Measurements from ENCODE around the gene LDLRAD3.

The LDLRAD3 gene

DNA sequence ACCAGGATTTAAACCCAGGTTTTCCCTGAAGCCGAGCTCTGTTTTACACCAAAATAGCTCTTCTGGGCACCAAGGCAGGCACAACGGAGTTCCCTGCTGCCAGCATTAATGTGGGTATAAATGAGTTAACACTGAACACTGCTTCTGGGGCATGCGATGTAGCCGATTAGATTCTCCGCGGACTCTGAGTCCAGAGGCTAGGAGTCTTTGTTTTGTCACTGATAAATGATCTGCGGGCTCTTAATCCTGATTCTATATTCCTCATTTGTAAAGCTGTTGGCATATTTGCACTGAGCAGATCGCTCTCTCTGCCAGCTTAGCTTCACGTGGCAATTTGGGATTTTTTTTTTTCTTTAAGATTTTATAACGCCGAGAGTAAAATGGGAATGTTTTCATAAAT is 16.8 kb upstream of the LDLRAD3 start:
- no peak for DNase-seq (ENCODE audit: low read depth in 2 of 2)

DNA sequence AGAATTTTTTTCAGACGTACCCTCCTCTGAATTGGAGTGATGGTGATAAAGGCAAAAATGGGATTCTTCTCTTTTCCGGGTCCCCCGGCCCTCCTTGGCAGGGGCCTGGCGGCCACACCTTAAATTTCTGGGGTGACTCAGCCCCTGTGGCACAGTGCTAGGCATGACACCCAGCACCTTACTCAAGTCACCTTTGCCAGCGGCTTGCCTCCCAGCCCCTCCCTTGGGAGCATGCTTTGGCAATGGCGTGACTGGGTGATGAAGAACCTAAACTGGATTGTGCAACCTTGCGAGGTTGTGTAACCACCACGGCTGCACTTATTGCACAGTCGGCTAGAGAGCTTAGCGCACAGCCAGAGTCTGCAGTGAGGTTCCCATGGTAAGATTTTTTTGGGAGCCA is 16.2 kb upstream of the LDLRAD3 start:
- no peak for DNase-seq (ENCODE audit: low read depth in 2 of 2)

DNA sequence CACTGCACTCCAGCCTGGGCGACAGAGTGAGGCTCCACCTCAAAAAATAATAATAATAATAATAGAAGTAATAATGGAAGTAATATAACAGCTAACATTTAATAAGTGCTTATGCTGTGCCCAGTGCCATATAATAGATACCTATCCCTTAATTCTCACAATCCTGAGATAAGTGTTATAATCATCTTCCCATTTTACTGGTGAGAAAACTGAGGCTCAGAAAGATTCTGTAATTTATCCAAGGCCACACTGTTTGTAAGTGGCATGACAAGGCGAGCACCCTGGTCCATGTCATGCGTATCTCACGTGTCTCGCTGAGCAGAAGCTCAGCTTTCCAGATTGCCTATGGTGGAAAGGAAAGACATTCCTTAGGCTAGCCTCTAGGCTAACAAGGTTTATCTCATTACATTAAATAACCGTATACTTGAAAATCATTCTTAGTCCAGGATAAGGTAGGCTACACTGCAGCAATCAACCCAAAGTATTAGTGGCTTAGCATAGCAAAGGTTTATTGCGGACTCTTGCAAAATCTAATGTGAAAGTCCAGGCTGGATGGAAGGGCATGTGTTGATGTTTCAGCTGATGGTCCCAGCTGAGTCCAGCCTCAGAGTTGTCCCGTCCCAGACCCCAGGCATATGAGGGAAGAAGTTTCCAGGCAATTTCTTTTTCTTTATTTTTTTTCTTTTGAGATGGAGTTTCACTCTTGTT is 15.0 kb upstream of the LDLRAD3 start:
- DNase-seq (ENCODE audit: low read depth in 2 of 2): no peak

DNA sequence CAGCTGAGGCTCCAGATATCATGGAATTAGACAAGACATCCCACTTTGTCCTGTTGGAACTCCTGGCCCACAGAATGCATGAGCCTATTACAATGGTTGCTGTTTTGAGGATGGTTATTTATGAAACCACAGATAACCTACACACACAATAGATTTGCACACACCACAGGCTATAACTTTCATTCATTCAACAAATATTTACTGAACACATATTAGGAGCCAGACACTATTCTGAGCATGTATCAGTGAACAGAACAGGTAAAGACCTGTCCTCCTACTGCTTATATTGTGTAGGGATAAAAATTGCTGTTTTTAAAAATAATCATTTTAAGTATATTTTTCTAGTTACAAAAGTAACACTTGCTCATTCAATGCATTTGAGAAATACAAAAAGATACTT is 13.4 kb upstream of the LDLRAD3 start:
- DNase-seq (ENCODE audit: low read depth in 2 of 2): no peak

DNA sequence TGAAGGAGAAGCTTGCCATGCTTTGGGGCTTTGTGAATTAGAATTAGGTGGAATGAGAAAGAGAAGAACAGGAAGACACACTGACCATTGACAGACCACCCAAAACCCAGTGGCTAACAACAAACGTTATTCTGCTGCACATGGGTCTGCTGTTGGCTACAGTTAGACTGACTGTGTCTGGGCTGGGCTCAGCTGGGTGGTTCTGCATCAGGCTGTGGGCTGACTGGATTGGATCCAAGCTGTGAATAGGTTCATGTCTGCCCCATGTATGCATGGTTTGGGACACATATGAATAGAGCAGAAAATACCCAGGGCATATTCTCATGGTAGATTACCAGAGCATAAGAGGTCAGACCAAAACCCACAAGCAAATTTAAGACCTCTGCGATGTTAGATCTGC is 11.7 kb upstream of the LDLRAD3 start:
- no peak for DNase-seq (ENCODE audit: low read depth in 2 of 2)

DNA sequence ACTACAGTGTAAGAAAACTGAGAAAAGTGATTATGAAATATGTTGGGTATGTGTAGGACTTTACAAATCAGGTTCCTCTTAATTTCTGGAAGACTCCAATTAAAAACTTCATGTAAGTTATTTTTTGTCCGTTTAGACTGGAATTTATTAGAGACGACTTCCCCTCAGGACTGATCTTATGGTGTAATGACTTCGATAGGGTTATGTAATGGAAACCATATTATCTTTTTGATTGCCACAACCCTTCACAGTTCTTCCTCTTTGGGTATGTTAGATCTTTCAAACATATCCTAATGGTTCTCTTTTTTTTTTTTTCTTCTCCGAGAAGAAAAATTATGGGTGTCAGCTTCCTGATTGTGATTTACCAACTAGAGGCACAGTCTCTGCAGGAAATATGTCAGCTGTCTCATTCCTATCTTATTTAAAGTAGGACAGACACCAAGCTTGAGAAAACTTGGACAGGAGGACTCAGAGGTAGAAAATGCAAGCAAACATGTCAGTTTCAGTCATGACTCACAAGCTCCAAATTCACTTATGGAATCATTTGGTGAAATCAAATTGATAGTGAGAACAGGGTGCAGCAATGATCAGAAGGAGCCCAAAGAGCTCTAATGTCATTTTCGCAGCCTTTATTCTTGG is 11.1 kb upstream of the LDLRAD3 start:
- DNase-seq (ENCODE audit: low read depth in 2 of 2): no peak

DNA sequence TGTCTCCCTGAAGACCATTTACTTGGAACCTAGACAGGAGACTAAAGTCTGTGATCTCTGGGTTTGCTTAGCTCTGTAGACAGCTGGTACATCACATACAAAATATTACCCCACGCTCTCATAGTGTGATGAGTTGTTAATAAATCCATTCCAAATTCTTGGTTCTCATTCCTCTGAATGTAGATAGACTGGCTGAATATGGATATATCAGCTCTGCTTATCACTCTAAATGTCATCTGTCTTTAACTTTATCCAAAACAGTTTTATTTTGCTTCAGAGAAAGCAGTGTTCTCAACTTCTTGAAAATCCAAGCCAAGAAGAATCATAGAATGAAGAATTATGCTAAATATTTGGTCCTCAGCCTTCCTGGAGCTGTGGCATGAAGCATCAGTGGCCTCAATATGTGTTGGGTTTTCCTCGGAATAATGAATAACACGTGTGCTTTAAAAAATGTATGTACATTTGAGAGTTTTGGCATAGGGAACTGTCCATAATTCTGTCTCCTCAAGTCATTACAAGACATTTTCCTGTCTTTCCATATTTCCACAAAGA is 10.5 kb upstream of the LDLRAD3 start:
- no peak for DNase-seq (ENCODE audit: low read depth in 2 of 2)

DNA sequence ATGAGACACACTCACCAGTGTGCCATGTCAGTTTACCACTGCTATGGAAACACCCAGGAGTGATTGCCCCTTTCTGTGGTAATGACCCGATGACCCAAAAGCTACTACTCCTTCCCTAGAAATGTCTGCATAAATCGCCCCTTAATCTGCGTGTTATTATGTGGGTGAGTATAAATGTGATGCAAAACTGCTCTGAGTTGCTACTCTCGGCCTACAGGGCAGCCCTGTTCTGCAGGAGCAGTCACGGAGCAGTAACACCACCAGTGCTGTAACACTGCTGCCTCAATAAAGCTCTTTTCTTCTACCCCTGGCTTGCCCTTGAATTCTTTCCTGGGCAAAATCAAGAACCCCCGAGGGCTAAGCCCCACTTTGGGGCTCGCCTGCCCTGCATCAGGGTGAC is 9.6 kb upstream of the LDLRAD3 start:
- no peak for DNase-seq (ENCODE audit: low read depth in 2 of 2)

DNA sequence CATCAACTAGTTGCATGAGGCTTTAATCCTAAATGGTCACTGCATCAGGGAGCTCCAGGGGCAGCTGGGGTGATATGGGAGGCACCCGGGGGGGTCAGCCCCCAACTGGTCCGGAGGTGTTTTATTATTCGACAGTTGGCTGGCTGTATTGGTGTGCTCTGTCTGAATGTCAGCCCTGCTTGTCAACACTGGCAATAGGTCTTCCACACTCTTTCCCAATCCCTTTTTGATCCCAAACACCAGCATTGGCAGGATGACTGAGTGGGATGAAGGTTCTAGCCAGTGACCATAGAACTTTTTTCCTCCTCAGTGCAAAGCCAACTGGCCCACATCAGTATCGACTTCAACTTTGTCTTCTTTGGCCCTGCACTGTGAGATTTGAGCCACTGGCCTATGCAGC is 8.9 kb upstream of the LDLRAD3 start:
- DNase-seq (ENCODE audit: low read depth in 2 of 2): no peak

DNA sequence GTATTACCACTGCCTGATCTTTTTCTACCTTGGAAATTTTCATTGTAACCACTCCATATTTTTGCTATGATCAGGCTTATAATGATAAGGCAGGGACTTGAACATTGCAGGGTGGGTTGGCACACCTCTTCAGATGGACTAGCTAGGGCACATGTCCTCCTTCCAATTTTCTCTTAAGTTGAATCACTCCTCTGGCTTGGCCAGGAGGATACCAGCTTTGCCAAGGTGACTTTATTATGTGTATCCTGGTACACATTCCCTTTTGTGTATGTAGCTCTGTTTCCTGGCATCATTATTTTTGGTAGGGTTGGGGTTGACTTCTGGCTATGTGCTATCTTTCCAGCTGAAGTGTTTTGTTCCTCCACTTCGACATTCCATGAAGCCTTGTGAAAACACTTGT is 8.5 kb upstream of the LDLRAD3 start:
- no peak for DNase-seq (ENCODE audit: low read depth in 2 of 2)

DNA sequence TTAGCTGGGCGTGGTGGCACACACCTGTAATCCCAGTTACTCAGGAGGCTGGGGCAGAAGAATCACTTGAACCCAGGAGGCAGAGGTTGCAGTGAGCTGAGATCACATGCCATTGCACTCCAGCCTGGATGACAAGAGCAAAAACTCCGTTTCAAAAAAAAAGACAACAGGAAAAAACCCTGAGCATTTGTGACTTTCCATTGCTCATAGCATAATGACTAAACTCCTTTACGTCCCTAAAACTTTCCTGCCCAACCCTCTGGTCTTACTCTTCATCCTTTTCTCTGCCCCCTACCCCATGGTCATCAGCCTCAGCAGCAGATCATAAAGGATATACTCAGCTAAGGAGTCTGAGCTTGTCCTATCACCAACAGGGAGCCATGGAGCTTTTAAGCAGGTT is 6.8 kb upstream of the LDLRAD3 start:
- no peak for DNase-seq (ENCODE audit: low read depth in 2 of 2)

DNA sequence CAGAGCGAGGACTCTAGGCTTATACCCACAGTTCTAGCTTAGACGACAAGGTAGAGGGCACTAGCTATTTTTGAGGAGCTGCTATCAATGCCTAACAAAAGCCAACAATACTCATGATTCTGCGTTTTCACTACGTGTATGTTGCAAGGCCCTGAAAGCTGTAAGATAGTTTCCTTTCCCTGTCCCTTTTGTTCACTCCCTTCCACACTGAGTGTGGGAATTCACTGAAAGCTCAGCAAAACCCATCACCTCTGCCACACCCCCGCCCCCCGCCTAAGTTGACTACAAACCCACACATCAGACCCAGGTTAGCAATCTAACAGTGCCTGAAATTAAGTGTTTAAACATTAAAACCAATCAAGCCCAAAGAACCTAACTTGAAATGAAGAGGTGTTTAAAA is 6.2 kb upstream of the LDLRAD3 start:
- DNase-seq (ENCODE audit: low read depth in 2 of 2): no peak

DNA sequence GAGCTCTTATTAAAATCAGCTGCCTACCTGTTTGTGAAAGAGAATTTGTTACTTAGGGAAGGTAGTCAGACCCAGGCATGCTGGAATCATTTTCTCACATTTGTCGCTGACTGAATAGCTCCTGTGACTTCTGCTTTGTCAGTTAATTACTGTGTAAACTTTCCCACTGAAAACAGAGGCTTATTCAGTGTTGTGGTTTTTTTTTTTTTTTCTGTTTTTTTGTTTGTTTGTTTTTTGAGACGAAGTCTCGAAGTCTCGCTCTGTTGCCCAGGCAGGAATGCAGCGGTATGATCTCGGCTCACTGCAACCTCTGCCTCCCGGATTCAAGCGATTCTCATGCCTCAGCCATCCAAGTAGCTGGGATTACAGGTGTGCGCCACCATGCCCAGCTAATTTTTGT is 5.6 kb upstream of the LDLRAD3 start:
- DNase-seq (ENCODE audit: low read depth in 2 of 2): no peak

DNA sequence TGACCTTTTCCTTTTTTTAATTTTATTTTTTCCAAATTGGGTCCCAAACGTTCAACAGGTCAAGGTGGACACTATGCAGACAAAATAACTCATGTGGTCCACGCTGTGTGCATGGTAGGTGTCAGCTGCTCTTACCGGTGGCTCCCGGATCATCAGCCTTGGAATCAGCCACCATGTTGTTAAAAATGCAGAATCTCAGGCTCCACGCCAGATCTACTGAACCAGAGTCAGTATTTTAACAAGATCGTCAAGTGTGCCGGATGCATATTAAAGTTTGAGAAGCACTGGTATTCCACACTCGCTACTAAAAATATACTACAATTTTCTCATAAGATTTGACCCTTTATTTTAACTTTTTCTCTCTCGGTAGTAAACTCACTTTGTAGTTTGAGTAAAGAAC is 553 bp upstream of the LDLRAD3 start:
- no peak for DNase-seq (ENCODE audit: low read depth in 2 of 2)

DNA sequence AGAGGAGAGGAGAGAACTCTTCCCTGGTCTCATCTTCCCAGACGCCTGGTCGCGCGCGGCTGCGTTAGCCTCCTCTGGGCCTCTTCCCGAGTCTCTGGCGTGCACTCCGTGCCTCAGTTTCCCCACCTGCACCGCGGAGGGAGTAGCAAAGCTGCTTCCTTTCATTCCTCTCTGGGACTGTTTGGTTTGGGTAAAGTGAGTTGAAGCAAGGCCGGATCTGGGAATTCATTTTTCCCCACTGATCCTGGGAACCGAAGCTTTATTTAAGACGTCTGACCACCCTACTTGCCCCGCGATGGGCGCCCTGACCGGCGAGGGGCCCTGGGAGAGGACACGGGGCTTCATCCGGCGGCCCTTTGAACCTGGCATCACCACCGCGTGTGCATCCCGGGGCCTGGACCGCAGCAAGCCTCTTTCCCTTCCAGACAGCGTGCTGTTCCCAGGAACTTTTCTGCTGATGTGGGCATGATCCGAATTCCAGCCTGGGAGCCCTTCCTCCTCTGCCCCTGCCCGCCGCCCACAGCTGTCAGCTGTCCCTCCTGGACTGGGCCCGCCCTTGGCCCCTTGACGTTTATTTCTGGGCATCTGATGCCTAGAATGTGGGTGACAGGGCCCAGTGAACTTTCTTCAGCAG is 758 bp downstream of the LDLRAD3 start:
- no peak for DNase-seq (ENCODE audit: low read depth in 2 of 2)

DNA sequence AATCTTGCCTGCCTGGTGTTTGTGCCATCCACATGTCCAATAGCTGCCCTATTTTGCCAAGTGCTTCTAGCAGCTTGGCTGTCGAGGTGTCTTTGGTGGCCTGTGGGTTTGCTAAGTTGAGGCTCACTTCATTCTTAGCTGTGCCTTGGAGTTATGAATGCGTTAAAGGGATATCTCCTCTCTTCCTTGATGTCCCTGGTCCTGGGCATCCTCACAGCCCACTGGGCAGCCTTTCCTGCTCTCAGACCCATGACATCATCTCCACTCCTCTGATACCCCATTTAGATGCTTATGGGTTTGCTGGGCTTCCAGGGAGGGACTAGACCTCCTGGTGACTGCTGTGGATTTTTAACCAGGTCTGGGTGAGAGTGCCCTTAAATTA is 1.3 kb downstream of the LDLRAD3 start:
- DNase-seq (ENCODE audit: low read depth in 2 of 2): no peak

DNA sequence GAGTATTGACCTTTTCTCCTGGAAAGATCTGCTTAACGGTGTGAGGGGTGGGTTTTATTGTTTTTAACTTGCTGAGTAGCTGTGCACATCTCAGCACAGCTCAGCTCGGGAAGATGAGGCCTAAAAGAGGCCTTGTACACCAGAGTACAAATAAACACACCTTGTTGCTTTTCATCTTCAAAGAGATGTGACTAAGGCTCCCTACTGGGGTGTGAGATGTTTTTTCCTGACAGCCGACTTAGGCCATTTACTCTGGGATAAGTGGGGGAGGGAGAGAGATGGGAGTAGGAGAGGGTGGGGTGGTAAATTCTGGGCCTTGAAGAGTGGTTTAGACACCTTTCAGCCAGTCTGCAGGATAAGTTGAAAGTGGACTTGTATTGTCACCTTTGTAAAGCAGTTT is 2.9 kb downstream of the LDLRAD3 start:
- no peak for DNase-seq (ENCODE audit: low read depth in 2 of 2)

DNA sequence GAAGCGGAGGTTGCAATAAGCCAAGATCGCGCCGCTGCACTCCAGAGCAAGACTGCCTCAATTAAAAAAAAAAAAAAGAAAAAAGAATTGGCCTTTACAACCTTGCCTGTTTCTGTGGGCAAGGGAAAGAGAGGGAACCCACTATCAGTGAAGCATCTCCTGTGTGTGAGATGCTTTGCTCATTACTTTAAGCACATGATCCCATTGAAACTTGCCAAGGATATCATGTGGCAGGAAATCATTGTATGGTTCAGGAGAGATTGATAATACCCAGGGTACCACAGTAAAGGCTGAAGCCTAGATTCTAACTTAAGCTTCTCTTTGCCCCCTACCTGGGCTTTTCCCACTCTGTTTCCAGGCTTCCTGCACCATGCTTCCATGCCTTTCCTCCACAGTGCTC is 3.6 kb downstream of the LDLRAD3 start:
- no peak for DNase-seq (ENCODE audit: low read depth in 2 of 2)

DNA sequence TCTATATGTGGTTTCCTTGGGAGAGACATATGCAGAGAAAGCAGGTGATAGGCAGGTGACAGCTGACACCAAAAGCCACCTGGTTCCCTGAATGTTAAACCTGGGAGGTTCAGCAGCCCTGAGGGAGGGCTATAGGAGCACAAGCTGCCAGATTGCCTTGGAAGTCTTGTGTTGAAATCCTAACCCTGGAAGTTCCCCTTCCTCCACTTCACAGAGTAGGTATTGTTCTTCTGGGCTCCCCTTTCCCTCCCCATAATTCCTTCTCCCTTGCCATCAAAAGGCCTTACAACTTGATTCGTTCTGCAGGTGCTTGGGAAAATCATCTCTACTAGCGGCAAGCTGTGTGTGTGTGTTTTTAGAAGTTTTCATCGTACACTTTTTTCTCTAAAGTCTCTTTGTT is 5.4 kb downstream of the LDLRAD3 start:
- no peak for DNase-seq (ENCODE audit: low read depth in 2 of 2)

DNA sequence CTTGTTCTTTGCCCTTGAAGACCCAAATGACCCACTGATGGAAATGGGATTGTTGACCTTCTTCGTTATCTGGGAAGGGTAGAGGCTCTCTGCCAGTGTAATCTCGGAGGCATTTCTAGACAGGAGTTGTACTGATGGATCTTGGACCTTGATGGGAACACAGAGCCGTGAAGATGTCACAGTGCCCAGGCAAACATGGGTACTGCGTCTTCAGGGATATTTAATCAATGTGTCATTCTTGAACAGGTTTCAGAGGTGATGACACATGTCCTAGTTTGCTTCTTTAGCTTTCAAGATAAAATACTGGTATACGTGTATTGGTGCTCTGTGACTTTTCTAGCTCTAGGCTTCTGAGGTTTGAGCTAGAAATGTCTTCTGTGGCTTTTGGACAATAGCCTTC is 6.2 kb downstream of the LDLRAD3 start:
- no peak for DNase-seq (ENCODE audit: low read depth in 2 of 2)

DNA sequence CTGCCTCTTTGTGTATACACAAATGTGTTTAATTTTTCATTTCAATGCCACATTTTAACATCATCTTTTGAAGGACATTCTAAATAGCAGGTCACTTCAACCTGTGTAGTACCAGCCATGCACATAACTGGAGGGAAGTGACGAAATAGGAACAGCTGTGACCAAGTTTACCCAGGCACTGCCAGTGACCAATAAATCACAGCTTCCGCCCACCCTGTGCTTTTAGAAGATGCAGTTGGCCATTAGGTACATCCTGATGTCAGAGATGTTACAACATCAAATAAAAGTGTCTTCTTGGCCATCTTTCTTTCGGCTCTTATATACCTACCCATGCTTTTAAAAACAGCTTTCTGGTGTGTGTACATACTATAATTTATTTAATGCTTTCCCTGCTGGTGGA is 7.8 kb downstream of the LDLRAD3 start:
- no peak for DNase-seq (ENCODE audit: low read depth in 2 of 2)

DNA sequence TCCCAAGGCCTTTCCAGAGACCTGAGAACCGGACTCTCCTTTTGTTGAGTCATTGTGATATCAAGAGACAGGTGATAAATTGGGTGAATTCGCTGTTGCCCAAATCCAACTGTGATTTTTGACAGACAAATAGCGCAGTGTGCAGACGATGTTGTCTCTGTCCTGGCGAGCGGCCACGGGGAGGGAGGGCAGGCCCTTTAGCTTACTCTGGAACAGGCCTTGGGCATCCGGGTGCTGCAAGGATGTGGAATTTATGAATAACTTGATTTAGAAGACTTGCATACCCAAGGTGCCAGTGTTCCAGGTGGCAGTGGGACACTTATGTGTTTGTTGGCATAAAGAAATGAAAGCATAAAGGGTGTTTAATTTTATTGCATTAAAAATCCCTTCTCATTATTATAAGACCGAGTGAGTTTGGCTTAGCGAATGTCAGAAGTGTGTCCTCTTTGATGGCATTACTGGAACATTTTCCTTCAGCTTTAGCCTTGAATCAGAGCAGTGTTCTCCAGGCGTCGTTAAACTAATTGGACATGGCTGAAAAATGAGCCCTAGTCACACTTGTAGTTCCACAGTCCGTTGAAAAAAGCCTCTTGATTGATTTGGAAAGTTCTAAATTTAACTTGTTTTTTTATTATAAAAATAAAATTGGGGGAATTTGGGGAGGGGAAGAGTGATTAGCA is 9.4 kb downstream of the LDLRAD3 start:
- DNase-seq (ENCODE audit: low read depth in 2 of 2): no peak

DNA sequence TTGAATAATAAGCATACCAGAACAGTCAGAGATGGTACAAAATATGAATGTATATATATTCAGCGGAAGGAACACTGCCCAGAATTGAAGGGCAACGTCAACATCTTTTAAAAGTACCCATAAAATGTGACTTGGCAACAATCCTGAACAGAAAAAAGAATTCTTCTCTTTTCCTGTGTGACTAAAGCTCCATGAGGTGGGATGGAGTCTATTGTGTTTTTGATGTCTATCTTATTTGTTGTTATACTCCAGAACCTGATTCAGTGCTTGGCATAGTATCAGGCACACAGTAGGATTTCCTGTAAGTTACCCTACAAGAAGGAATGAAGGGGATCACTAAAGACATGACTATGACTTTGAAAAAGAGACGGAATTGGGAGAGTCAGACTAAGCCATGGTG is 10.3 kb downstream of the LDLRAD3 start:
- DNase-seq (ENCODE audit: low read depth in 2 of 2): no peak

Measured in activated CD4-positive, alpha-beta T cell treated with anti-CD3 and anti-CD28 coated beads for 24 hours (primary cell).